PC-9 (cell line): ENCODE data around the gene NOP9.

Experiments
- CTCF ChIP-seq: fragments of 200-600 bp; sonication (generic); conservative IDR thresholded peaks from 2 replicates; pipeline ENCODE4 v1.6.1; 2017; ENCODE audit warnings: mixed run types, antibody characterized with exemption, mild to moderate bottlenecking, moderate library complexity
- EZH2 ChIP-seq: fragments of 200-600 bp; sonication (generic); IDR thresholded peaks from 2 replicates; pipeline ENCODE4 v1.8.0; 2017; ENCODE audit warnings: antibody characterized with exemption, low read depth

- TF ChIP-seq CTCF: no peak
- no peak for TF ChIP-seq EZH2
Measured at GRCh38 chr14:24329736-24330135, 30.1 kb downstream of the NOP9 start.
